AG10803 (cell line): ENCODE measurements around the gene WDR90.
A peak's percentile ranks its signal among the peaks of the same experiment; 100 is the strongest.

Experiments used
- DNase-seq: peaks from one replicate; pipeline ENCODE4 v3.0.0; 2010; ENCODE audit warnings: low read depth
- H3K4me3 ChIP-seq: 2 replicates; pipeline ENCODE4 v1.5.1; 2011; ENCODE audit warnings: mild to moderate bottlenecking, low read length, control low read depth
- CTCF ChIP-seq: conservative IDR thresholded peaks from 2 replicates; pipeline ENCODE4 v1.5.1; 2011; ENCODE audit warnings: mild to moderate bottlenecking, low read length, control low read depth, inconsistent platforms

WDR90 gene

GRCh38 chr16:648781-649589 lies at the start of gene WDR90:
TSS of gene WDR90 (plus strand) at chr16:649365. CDS start at chr16:649417, 52 bp downstream.
- no peak for TF ChIP-seq CTCF
- H3K4me3 ChIP-seq = peak within 1 kb of the TSS; percentile 77
- peak; percentile 89 for DNase-seq

- peak; percentile 25; the same call in 1 of the 2 replicates for TF ChIP-seq CTCF
- no peak for DNase-seq
- no peak overlapping the region for H3K4me3 ChIP-seq
Measured at GRCh38 chr16:600781-601180, 48.4 kb upstream of the WDR90 start.

- H3K4me3 ChIP-seq = no peak overlapping the region
- DNase-seq = no peak
- no peak for TF ChIP-seq CTCF
Measured at GRCh38 chr16:603933-604332, 45.2 kb upstream of the WDR90 start.

- no peak for DNase-seq
- H3K4me3 ChIP-seq = no peak overlapping the region
- no peak for TF ChIP-seq CTCF
Measured at GRCh38 chr16:606656-607307, 42.4 kb upstream of the WDR90 start.

- no peak for DNase-seq
- no peak overlapping the region for H3K4me3 ChIP-seq
- no peak for TF ChIP-seq CTCF
Measured at GRCh38 chr16:608019-608418, 41.1 kb upstream of the WDR90 start.

- TF ChIP-seq CTCF = no peak
- H3K4me3 ChIP-seq = no peak overlapping the region
- no peak for DNase-seq
Measured at GRCh38 chr16:609316-609715, 39.8 kb upstream of the WDR90 start.

- TF ChIP-seq CTCF = no peak
- DNase-seq = no peak
- no peak overlapping the region for H3K4me3 ChIP-seq
Measured at GRCh38 chr16:609984-610383, 39.2 kb upstream of the WDR90 start.
